H1 (cell line): ENCODE data around the gene RUNX1. TPM values are rescaled to one million over a fixed set of nuclear protein-coding genes. Genes with fewer than 3 reads are reported as not detected.

ENCODE experiments used
- CTCF ChIA-PET: fragments of 300-600 bp; sonication (Branson Sonifier 250); formaldehyde crosslinking; loops from one replicate; lab custom pipeline; 2021; ENCODE audit not compliant: partially characterized antibody; lab: Charles Lee
- POLR2A ChIA-PET: fragments of 300-600 bp; sonication (Branson Sonifier 250); formaldehyde crosslinking; loops from one replicate; lab custom pipeline; 2021; ENCODE audit warnings: inconsistent platforms; ENCODE audit not compliant: partially characterized antibody; lab: Charles Lee
- DNase-seq, 2 experiments: peaks; one replicate each; pipeline versions ENCODE4 v3.0.0 to v3.0.0-alpha.2; 2010 to 2022; ENCODE audit warnings: low spot score in 2 of 2, low read depth in 1 of 2, mixed read lengths in 1 of 2
- FAIRE-seq: peaks from 2 replicates; lab custom pipeline; 2011; peaks lifted over from hg19 to GRCh38; lab: Jason Lieb, UNC
- H2AFZ ChIP-seq: 2 replicates; pipeline ENCODE4 v1.8.1; 2012; ENCODE audit warnings: low read length, inconsistent platforms
- H2AK5ac ChIP-seq: 2 replicates; pipeline ENCODE4 v1.6.1; 2013; ENCODE audit warnings: low read depth, low read length
- H2BK120ac ChIP-seq: replicated peaks from 2 replicates; pipeline ENCODE3; 2013; ENCODE audit warnings: low read depth, low read length, inconsistent platforms
- H2BK12ac ChIP-seq: 2 replicates; pipeline ENCODE4 v1.6.1; 2013; ENCODE audit warnings: low read depth, low read length
- H2BK15ac ChIP-seq: 2 replicates; pipeline ENCODE4 v1.6.1; 2013; ENCODE audit warnings: low read length
- H2BK20ac ChIP-seq: 2 replicates; pipeline ENCODE4 v1.6.1; 2013; ENCODE audit warnings: low read length
- H2BK5ac ChIP-seq: 2 replicates; pipeline ENCODE4 v1.6.1; 2013; ENCODE audit warnings: low read depth, low read length
- H3K14ac ChIP-seq: 2 replicates; pipeline ENCODE4 v1.6.1; 2013; ENCODE audit warnings: inconsistent platforms; ENCODE audit not compliant: insufficient read length
- H3K18ac ChIP-seq: 2 replicates; pipeline ENCODE4 v1.6.1; 2013; ENCODE audit warnings: low read length; ENCODE audit errors: extremely low read depth
- H3K23ac ChIP-seq: 2 replicates; pipeline ENCODE4 v1.6.1; 2013; ENCODE audit warnings: inconsistent platforms; ENCODE audit not compliant: insufficient read length
- H3K23me2 ChIP-seq: 2 replicates; pipeline ENCODE4 v1.6.1; 2013; ENCODE audit warnings: low read depth, low read length
- H3K27ac ChIP-seq: 2 replicates; pipeline ENCODE4 v1.6.1; 2011; ENCODE audit warnings: low read depth, low read length, inconsistent platforms
- H3K27me3 ChIP-seq, 4 experiments: replicated peaks in 1 of 4; 1 replicate in 1 of 4; 2 replicates in 3 of 4; pipeline versions ENCODE4 v1.6.1 to v1.8.1; 2011 to 2013; ENCODE audit warnings: low read length in 3 of 4, mild to moderate bottlenecking in 3 of 4, inconsistent platforms in 2 of 4, mixed read lengths in 2 of 4, moderate library complexity in 1 of 4; ENCODE audit not compliant: control insufficient read depth in 3 of 4, insufficient read depth in 3 of 4; ENCODE audit errors: extremely low read depth in 1 of 4
- H3K36me3 ChIP-seq, 4 experiments: 2 replicates each; pipeline versions ENCODE4 v1.6.1 to v1.8.1; 2011 to 2013; ENCODE audit warnings: mild to moderate bottlenecking in 4 of 4, low read length in 3 of 4, moderate library complexity in 2 of 4, control low read depth in 1 of 4, inconsistent platforms in 1 of 4; ENCODE audit not compliant: insufficient read depth in 4 of 4, control insufficient read depth in 2 of 4
- H3K4ac ChIP-seq: replicated peaks from 2 replicates; pipeline ENCODE3; 2013; ENCODE audit warnings: low read length, low read depth, mixed read lengths, inconsistent platforms; ENCODE audit not compliant: insufficient read length
- H3K4me1 ChIP-seq, 4 experiments: replicated peaks in 1 of 4; 1 replicate in 1 of 4; 2 replicates in 3 of 4; pipeline versions ENCODE4 v1.6.1 to v1.8.1; 2011 to 2013; ENCODE audit warnings: low read length in 3 of 4, inconsistent platforms in 2 of 4, mixed read lengths in 1 of 4; ENCODE audit not compliant: insufficient read depth in 4 of 4, control insufficient read depth in 3 of 4
- H3K4me2 ChIP-seq, 2 experiments: 2 replicates each; pipeline versions ENCODE4 v1.6.1 to v1.8.1; 2011 to 2013; ENCODE audit warnings: low read depth in 2 of 2, low read length in 2 of 2, control low read depth in 1 of 2, inconsistent platforms in 1 of 2, mild to moderate bottlenecking in 1 of 2; ENCODE audit not compliant: insufficient read depth in 1 of 2
- H3K4me3 ChIP-seq, 4 experiments: fragments of 200-600, 300-600 bp in 1 of 4; sonication (generic), shearing (Covaris generic), sonication (Bioruptor Twin) in 1 of 4; 2 replicates each; pipeline versions ENCODE4 v1.5.1 to v1.8.1; 2011 to 2016; ENCODE audit warnings: low read length in 4 of 4, low read depth in 3 of 4, control low read depth in 2 of 4, inconsistent platforms in 2 of 4, mild to moderate bottlenecking in 2 of 4, mixed read lengths in 1 of 4, moderate library complexity in 1 of 4; ENCODE audit not compliant: insufficient read depth in 2 of 4; ENCODE audit errors: extremely low read depth in 1 of 4
- H3K56ac ChIP-seq: replicated peaks from 2 replicates; pipeline ENCODE3; 2013; ENCODE audit warnings: low read depth, mild to moderate bottlenecking, mixed read lengths, low read length, inconsistent platforms; ENCODE audit not compliant: insufficient read length
- H3K79me1 ChIP-seq: 2 replicates; pipeline ENCODE4 v1.6.1; 2013; ENCODE audit warnings: low read depth, low read length, control low read depth
- H3K79me2 ChIP-seq, 2 experiments: 2 replicates each; pipeline versions ENCODE4 v1.6.1 to v1.8.1; 2012 to 2013; ENCODE audit warnings: low read length in 2 of 2, mild to moderate bottlenecking in 2 of 2, inconsistent platforms in 1 of 2; ENCODE audit not compliant: insufficient read depth in 2 of 2, control insufficient read depth in 1 of 2
- H3K9ac ChIP-seq, 4 experiments: replicated peaks in 1 of 4; 1 replicate in 1 of 4; 2 replicates in 3 of 4; pipeline versions ENCODE4 v1.6.1 to v1.8.1; 2011 to 2013; ENCODE audit warnings: low read depth in 3 of 4, low read length in 3 of 4, control low read depth in 2 of 4, mild to moderate bottlenecking in 2 of 4, moderate library complexity in 2 of 4, inconsistent platforms in 1 of 4; ENCODE audit errors: extremely low read depth in 1 of 4
- H3K9me3 ChIP-seq, 2 experiments: 2 replicates each; pipeline versions ENCODE4 v1.6.1 to v1.8.1; 2012 to 2013; ENCODE audit warnings: mild to moderate bottlenecking in 2 of 2, moderate library complexity in 2 of 2, control low read depth in 1 of 2, inconsistent platforms in 1 of 2, low read depth in 1 of 2, low read length in 1 of 2, mixed read lengths in 1 of 2; ENCODE audit not compliant: insufficient read depth in 2 of 2
- H4K20me1 ChIP-seq, 2 experiments: replicated peaks in 1 of 2; 2 replicates each; pipeline versions ENCODE3 to v1.8.1; 2011 to 2013; ENCODE audit warnings: inconsistent platforms in 2 of 2, low read length in 2 of 2, mild to moderate bottlenecking in 1 of 2; ENCODE audit not compliant: insufficient read depth in 2 of 2, control insufficient read depth in 1 of 2
- H4K5ac ChIP-seq: 2 replicates; pipeline ENCODE4 v1.6.1; 2013; ENCODE audit warnings: low read length, low read depth, mixed read lengths, inconsistent platforms; ENCODE audit not compliant: insufficient read length
- H4K8ac ChIP-seq: 2 replicates; pipeline ENCODE4 v1.8.0; 2013; ENCODE audit warnings: mild to moderate bottlenecking, moderate library complexity, low read length, inconsistent platforms; ENCODE audit not compliant: insufficient read depth; ENCODE audit errors: extremely low read depth
- H4K91ac ChIP-seq: replicated peaks from 2 replicates; pipeline ENCODE3; 2013; ENCODE audit warnings: low read length, mixed read lengths, inconsistent platforms; ENCODE audit not compliant: insufficient read length
- KDM1A ChIP-seq: fragments of 200-600, 300-600 bp; sonication (generic); IDR thresholded peaks from 2 replicates; pipeline ENCODE4 v1.7.1; 2016; ENCODE audit warnings: mild to moderate bottlenecking, low read length, borderline replicate concordance
- WGBS, 2 experiments: shearing (Covaris generic) in 1 of 2; methylation state at CpG; one replicate each; pipeline versions ENCODE4 v1.1.6 to v1.1.7; 2013 to 2015; ENCODE audit warnings: low lambda C conversion rate in 2 of 2, mixed read lengths in 2 of 2, inconsistent platforms in 1 of 2, low coverage in 1 of 2, missing lambda C conversion rate in 1 of 2; ENCODE audit not compliant: insufficient replicate concordance in 2 of 2, insufficient coverage in 1 of 2, insufficient read length in 1 of 2; ENCODE audit errors: extremely low coverage in 1 of 2, missing lambda C conversion rate in 1 of 2; 5-methylcytosine and 5-hydroxymethylcytosine counted together
- polyA plus RNA-seq, 7 experiments: library from polyadenylated mRNA; depleted of rRNA in 3 of 7; stranded (reverse) in 5 of 7; unstranded in 2 of 7; fragments of >200 nt in 5 of 7; fragments of 200-250 nt in 2 of 7; gene quantifications; 1 replicate in 5 of 7; 2 replicates in 1 of 7; 4 replicates in 1 of 7; pipeline versions ENCODE4 v1.2.1 to v1.2.3, GENCODE V29; 2011 to 2013; ENCODE audit warnings: missing spikeins in 2 of 7, mixed read lengths in 2 of 7
- total RNA-seq: library from RNA; stranded (reverse); fragmentation: NEBNext Ultra II Directional; extraction: Animal tissue kit (Norgen Biotek cat#: 25700); gene quantifications from 2 replicates; pipeline ENCODE4 v1.2.1, GENCODE V29; 2021

The RUNX1 gene
- total and polyA plus RNA-seq, 2 of the 8 experiments (the other 6 are each of a cell fraction or from before 2014, with no cell fraction given), result 0.20 to 0.60 TPM

GRCh38 chr21:35035581-35035980 lies 13.5 kb downstream of the RUNX1 start:
- no peak overlapping the region for H2AK5ac ChIP-seq
- H3K9ac ChIP-seq, result no peak overlapping the region
- no peak overlapping the region for H3K4me3 ChIP-seq
- no peak overlapping the region for H2AFZ ChIP-seq
- no peak overlapping the region for H3K23ac ChIP-seq
- H2BK12ac ChIP-seq, result no peak overlapping the region
- no peaks in the 10 kb centered on the region for H3K4me1 ChIP-seq
- H3K18ac ChIP-seq, result no peak overlapping the region
- H3K4me2 ChIP-seq, result no peak overlapping the region
- H3K27ac ChIP-seq, result no peak overlapping the region
- no peaks in the 10 kb centered on the region for H3K79me1 ChIP-seq
- no peak overlapping the region for H4K5ac ChIP-seq
- no peak overlapping the region for H2BK120ac ChIP-seq
- no peaks in the 10 kb centered on the region for H3K36me3 ChIP-seq
- no peaks in the 10 kb centered on the region for H4K20me1 ChIP-seq
- H3K23me2 ChIP-seq, result no peaks in the 10 kb centered on the region
- no peaks in the 10 kb centered on the region; a peak in 1 of 7 replicates for H3K27me3 ChIP-seq
- H4K91ac ChIP-seq, result no peak overlapping the region
- FAIRE-seq (no peak), DNase-seq (no peak)
- H2BK20ac ChIP-seq, result no peak overlapping the region
- H3K56ac ChIP-seq, result no peak overlapping the region
- no peak for TF ChIP-seq KDM1A
- no peak overlapping the region for H2BK5ac ChIP-seq
- no peak overlapping the region for H4K8ac ChIP-seq
- H3K79me2 ChIP-seq, result no peaks in the 10 kb centered on the region
- H2BK15ac ChIP-seq, result no peak overlapping the region
- no peak overlapping the region for H3K14ac ChIP-seq
- ChIA-PET CTCF (no interaction called here), POLR2A (no interaction called here)
- no peak overlapping the region for H3K4ac ChIP-seq
- no peaks in the 10 kb centered on the region for H3K9me3 ChIP-seq
- 90% methylated on average over 8 of the region's 8 CpGs; no CpG with 5 or more reads in 1 of the 2 experiments for WGBS, 2 experiments
